ENCODE data around the gene DUT.

GRCh38 chr15:48370460-48370859 lies 39.2 kb downstream of the DUT start:
- TF ChIP-seq PRPF4 (IDR thresholded peaks at IDR 0.05; ENCODE audit: insufficient read depth, low read depth, low read length, poor library complexity, severe bottlenecking) (no peak), KLF16 (IDR thresholded peaks at IDR 0.05) (no peak), SIN3B (IDR thresholded peaks at IDR 0.05; ENCODE audit: low read depth) (no peak), HIVEP1 (CRISPR knock-in tag; IDR thresholded peaks at IDR 0.05) (no peak), XRCC5 (IDR thresholded peaks at IDR 0.05; ENCODE audit: low read depth, low read length) (no peak), RCOR1 (IDR thresholded peaks at IDR 0.05; ENCODE audit: borderline replicate concordance in 1 of 2, low read depth in 2 of 2, low read length in 2 of 2) (no peak), CGGBP1 (CRISPR knock-in tag; IDR thresholded peaks at IDR 0.05) (no peak), TCF7L2 (IDR thresholded peaks at IDR 0.05; ENCODE audit: low read depth, low read length) (no peak)

Measured in K562 (cell line).